GM06990 (cell line): ENCODE results near the gene SDK2.

Experiments
- DNase-seq: peaks from one replicate; pipeline ENCODE4 v3.0.0-alpha.2; 2011; ENCODE audit not compliant: insufficient read length; ENCODE audit errors: extremely low read depth
- H3K27me3 ChIP-seq: replicated peaks from 2 replicates; pipeline ENCODE4 v1.6.0; 2011; ENCODE audit warnings: low read length; ENCODE audit not compliant: control insufficient read depth, insufficient read depth
- H3K36me3 ChIP-seq: 2 replicates; pipeline ENCODE4 v1.5.1; 2011; ENCODE audit warnings: low read length; ENCODE audit not compliant: control insufficient read depth, insufficient read depth
- H3K4me3 ChIP-seq: replicated peaks from 2 replicates; pipeline ENCODE4 v1.5.1; 2011; ENCODE audit warnings: low read depth, mild to moderate bottlenecking, control low read depth, low read length
- TF ChIP-seq, protein P1 (sequence below): IDR thresholded peaks from 2 replicates; pipeline ENCODE4 v1.5.1; 2011; ENCODE audit warnings: low read length, control low read depth, mild to moderate bottlenecking, inconsistent platforms; ENCODE audit not compliant: insufficient read depth, poor library complexity, severe bottlenecking

Gene SDK2

DNA sequence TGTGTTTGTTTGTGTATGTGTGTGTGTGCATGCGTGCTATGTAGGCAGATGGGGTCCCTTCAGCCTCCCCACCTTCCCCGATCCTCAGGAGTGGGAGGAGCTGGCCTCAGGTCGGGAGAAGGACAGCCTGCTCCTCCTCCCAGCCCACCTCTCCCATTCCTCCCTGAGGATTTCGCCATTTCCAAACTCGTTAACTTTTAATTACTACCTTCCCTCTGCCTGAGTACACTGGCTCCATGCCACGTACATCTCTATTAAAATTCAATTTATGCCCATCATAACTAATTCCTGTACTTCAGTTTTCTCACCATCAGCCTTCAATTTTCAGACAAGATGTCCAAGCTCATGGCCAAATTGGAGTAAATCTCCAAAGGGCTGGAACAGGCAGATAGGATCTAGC lies 148.6 kb downstream of the SDK2 start:
- Histone ChIP-seq H3K27me3 (peaks cover 2% of the 10 kb centered on the region), H3K4me3 (no peak overlapping the region), H3K36me3 (no peaks in the 10 kb centered on the region)
- TF ChIP-seq, protein P1, sequence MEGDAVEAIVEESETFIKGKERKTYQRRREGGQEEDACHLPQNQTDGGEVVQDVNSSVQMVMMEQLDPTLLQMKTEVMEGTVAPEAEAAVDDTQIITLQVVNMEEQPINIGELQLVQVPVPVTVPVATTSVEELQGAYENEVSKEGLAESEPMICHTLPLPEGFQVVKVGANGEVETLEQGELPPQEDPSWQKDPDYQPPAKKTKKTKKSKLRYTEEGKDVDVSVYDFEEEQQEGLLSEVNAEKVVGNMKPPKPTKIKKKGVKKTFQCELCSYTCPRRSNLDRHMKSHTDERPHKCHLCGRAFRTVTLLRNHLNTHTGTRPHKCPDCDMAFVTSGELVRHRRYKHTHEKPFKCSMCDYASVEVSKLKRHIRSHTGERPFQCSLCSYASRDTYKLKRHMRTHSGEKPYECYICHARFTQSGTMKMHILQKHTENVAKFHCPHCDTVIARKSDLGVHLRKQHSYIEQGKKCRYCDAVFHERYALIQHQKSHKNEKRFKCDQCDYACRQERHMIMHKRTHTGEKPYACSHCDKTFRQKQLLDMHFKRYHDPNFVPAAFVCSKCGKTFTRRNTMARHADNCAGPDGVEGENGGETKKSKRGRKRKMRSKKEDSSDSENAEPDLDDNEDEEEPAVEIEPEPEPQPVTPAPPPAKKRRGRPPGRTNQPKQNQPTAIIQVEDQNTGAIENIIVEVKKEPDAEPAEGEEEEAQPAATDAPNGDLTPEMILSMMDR, result no peak
- DNase-seq, result no peak

DNA sequence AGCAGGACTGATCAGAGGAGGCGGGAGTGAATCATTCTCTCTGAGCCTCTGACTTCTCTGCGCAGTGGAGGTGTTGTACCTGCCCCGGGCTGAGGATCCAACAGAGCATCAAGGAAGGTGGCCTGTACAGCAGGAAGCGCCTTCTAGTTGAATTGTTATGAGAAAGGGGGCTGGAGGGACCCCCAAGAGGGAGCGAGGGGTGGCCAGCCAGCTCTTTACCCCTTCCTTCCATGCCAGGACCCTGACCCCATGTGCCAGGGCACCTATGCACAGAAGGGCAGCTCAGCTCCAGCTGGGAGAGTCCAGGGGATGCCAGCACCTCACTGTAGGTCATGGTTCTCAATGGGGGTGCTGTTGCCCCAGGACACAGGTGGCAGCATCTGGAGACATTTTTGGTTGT lies 149.3 kb downstream of the SDK2 start:
- H3K4me3 ChIP-seq, result no peak overlapping the region
- H3K27me3 ChIP-seq, result peaks cover 2% of the 10 kb centered on the region
- H3K36me3 ChIP-seq, result no peaks in the 10 kb centered on the region
- TF ChIP-seq, protein P1, result no peak
- DNase-seq, result no peak

DNA sequence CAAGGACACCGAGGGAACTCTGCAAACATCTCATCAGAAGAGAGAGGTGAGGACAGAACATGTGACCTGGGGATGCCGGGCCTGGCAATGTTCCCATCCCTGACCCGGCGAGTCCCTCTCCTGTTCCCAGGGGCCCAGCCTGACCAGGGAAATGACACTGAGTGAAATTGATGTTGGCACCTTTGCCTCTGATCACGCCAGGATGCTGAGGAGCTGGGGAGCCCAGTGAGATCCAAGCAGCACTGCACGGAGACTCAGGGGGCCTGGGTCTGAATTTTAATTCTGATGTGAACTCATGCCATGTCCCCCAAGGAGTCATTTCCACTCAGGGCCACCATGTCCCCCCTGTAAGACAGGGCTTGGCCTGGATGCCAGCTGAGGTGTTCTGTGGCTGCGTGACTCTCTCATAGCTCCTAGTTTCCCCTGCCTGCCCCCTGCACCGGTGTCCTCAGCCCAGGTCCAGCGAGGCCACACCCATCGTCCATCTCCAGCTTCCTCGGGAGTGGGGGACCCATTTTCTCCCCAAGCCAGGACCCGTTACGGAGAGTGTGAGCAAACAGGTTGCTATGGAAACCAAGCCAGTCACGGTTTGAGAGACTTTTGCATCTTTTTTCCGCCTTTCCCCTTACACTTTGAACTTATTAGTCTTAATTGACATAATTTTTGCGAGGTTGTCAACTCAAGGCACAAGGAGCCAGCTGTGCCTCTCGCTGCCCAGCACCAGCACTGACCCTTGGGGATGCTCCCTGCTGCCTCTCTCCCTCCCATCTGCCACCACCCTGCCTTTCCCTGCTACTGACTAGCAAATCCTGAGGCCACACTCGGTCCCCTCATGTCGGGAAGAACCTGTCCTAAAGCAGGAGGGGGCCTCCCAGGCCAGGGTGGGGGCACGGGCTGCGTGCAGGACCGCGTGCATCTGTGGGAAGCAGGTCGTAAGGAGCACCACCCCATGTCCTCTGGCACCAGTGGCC lies 150.0 kb downstream of the SDK2 start:
- Histone ChIP-seq H3K4me3 (no peak overlapping the region), H3K36me3 (no peaks in the 10 kb centered on the region), H3K27me3 (peaks cover 2% of the 10 kb centered on the region)
- DNase-seq, result no peak
- TF ChIP-seq, protein P1, result no peak

DNA sequence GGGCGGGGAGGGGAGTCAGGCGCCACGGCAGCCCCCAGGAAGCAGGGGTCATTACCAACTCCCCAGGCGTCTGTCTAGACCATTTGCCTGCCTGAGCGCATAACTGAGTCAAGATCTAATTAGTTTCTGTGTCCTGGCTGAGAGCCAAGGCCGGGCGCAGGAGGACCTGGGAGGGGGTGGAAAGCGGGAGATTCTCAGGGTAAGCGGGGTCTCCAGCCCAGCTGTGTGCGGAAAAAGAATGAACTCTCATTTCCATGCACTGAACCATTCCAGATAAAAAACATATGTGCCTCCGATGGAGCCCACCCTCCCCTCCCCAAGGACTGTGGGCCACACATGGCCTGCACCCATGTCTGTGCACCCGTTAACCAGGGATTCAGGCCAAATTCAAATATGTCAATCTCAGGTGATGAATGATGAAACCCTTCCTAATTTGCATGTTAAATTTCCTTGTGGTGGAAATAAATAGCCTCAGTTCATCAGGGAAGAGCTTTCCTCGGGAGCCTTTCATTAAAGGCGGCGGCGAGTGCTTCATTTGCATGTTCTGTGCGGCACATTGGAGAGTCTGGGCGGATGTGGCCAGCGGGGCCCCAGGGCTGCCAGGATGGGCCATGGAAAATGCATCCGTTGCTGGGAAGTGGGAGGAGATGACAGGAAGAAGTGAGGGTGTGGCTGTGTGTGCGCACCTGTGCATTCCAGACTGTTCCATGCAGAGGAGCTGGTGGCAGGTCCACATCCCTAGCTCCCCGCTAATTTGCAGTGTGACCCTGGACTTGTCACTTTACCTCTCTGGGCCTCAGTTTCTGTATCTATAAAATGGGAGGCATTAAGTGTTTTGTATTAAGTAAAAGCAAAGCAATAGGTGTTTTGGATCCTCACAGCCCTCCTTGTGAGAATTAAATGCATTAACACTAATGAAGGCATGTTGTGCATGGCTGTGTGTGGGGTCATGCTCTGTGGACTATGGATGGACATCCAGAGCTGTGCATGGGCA lies 151.1 kb downstream of the SDK2 start:
- Histone ChIP-seq H3K4me3 (no peak overlapping the region), H3K36me3 (no peaks in the 10 kb centered on the region), H3K27me3 (peaks cover under 1% of the 10 kb centered on the region)
- DNase-seq, result no peak
- TF ChIP-seq, protein P1, result no peak

DNA sequence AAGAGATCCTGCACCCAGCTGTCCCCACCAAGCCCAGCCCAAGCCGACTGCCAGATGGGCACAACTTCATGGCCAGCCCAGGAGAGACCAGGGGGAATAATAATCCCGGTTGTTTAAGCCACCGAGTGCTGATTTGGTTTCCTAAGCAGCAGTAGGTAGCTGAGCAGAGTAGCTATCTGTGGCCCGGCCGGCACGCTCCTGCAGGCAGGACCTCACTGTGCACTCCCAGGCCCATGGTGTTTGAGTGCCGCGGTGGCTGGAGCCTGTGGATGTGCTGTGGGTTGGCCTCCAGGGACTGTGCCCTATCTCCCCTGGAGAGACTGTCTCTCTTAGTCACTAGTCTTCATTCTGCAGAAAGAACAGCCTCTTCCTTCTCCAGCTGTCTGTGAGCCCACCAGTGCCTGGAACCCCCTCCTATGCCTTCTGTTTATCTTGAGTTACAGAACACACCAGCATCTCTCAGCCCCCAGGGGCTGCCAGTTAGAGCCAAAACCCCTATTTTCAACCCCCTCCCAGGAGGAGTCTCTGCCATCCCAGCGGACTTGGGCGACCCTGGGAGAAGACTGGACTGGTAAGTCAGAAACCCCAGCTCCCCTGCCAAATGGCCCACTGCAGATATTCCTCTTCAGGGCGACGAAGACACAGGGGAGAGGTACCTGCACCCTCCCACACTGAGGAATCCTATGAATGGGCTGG lies 152.0 kb downstream of the SDK2 start:
- Histone ChIP-seq H3K4me3 (no peak overlapping the region), H3K27me3 (no peaks in the 10 kb centered on the region; the same call in 1 of the 2 replicates), H3K36me3 (no peaks in the 10 kb centered on the region)
- TF ChIP-seq, protein P1, result no peak
- DNase-seq, result no peak
